Endothelial cell of umbilical vein (primary cell): ENCODE measurements around the gene CNOT10.

ENCODE experiments used
- CTCF ChIP-seq, 2 donors: IDR thresholded peaks; 1 replicate in 1 of 2; 2 replicates in 1 of 2; pipeline ENCODE4 v1.5.1; 2011; ENCODE audit warnings: low read length in 2 of 2, mild to moderate bottlenecking in 2 of 2, moderate library complexity in 2 of 2, control low read depth in 1 of 2, inconsistent platforms in 1 of 2, low read depth in 1 of 2; ENCODE audit not compliant: insufficient read depth in 1 of 2; ENCODE audit errors: extremely low read depth in 1 of 2
- EZH2 ChIP-seq: IDR thresholded peaks from 2 replicates; pipeline ENCODE4 v1.6.1; 2012; ENCODE audit warnings: borderline replicate concordance, low read depth, mild to moderate bottlenecking, moderate library complexity, low read length, inconsistent platforms; ENCODE audit not compliant: severe bottlenecking
- FOS ChIP-seq: IDR thresholded peaks from 2 replicates; pipeline ENCODE4 v1.6.1; 2011; ENCODE audit warnings: mild to moderate bottlenecking, low read length, moderate library complexity, borderline replicate concordance; ENCODE audit not compliant: insufficient read depth
- GATA2 ChIP-seq: IDR thresholded peaks from 2 replicates; pipeline ENCODE4 v1.7.0; 2011; ENCODE audit warnings: low read depth, mild to moderate bottlenecking, moderate library complexity, mixed read lengths, low read length; ENCODE audit not compliant: insufficient read length, insufficient read depth
- JUN ChIP-seq: IDR thresholded peaks from 2 replicates; pipeline ENCODE4 v1.6.1; 2011; ENCODE audit warnings: borderline replicate concordance, low read depth; ENCODE audit not compliant: insufficient read length, insufficient read depth
- MYC ChIP-seq: IDR thresholded peaks from one replicate; pipeline ENCODE4 v1.6.1; 2011; ENCODE audit warnings: mild to moderate bottlenecking, low read depth, low read length
- POLR2A ChIP-seq: IDR thresholded peaks from 2 replicates; pipeline ENCODE4 v1.6.1; 2012; ENCODE audit warnings: low read depth, mild to moderate bottlenecking, control low read depth, low read length
- POLR2AphosphoS5 ChIP-seq: IDR thresholded peaks from 2 replicates; pipeline ENCODE4 v1.6.1; 2012; ENCODE audit warnings: low read depth, mild to moderate bottlenecking, control low read depth, low read length, moderate library complexity; ENCODE audit not compliant: insufficient read depth
- TF ChIP-seq, protein P1 (sequence below): IDR thresholded peaks from 2 replicates; pipeline ENCODE4 v1.6.1; 2011; ENCODE audit not compliant: insufficient read depth, insufficient read length

- no peak for TF ChIP-seq CTCF (IDR thresholded peaks at IDR 0.05; ENCODE audit: extremely low read depth in 1 of 2, insufficient read depth in 1 of 2, low read depth in 1 of 2, low read length in 2 of 2)
- no peak for TF ChIP-seq POLR2A
- TF ChIP-seq POLR2AphosphoS5 = no peak
- TF ChIP-seq EZH2 = no peak
- TF ChIP-seq, protein P1, sequence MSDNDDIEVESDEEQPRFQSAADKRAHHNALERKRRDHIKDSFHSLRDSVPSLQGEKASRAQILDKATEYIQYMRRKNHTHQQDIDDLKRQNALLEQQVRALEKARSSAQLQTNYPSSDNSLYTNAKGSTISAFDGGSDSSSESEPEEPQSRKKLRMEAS = no peak
- TF ChIP-seq FOS = no peak
- TF ChIP-seq JUN = no peak
- no peak for TF ChIP-seq MYC
- no peak for TF ChIP-seq GATA2
Observed at GRCh38 chr3:32797776-32798175, 112.8 kb downstream of the CNOT10 start.
